Peyer's patch (tissue), 4 donors: ENCODE measurements around the gene REEP2. TPM values are rescaled to one million over a fixed set of nuclear protein-coding genes. Genes with fewer than 3 reads are reported as not detected.
"Not testable (repeated sequence)": the region's sequence is repeated elsewhere in the genome, so short reads cannot be mapped to it uniquely, and the experiment has no call there.

Experiments
- DNase-seq, 3 donors: peaks; one replicate each; pipeline ENCODE4 v3.0.0-alpha.2; 2017 to 2019
- H3K27ac ChIP-seq, 4 donors: fragments of 200-600 bp; sonication (generic); one replicate each; pipeline ENCODE4 v1.5.1; 2016 to 2019
- H3K27me3 ChIP-seq, 2 donors: fragments of 200-600 bp; sonication (generic); one replicate each; pipeline ENCODE4 v1.5.1; 2019
- H3K36me3 ChIP-seq, 3 donors: fragments of 200-600 bp; sonication (generic); one replicate each; pipeline ENCODE4 v1.5.1; 2016 to 2019
- H3K4me1 ChIP-seq, 4 donors: fragments of 200-600 bp; sonication (generic); one replicate each; pipeline ENCODE4 v1.5.1; 2016 to 2019
- H3K4me3 ChIP-seq, 4 donors: fragments of 200-600 bp; sonication (generic); 1 replicate in 3 of 4; 2 replicates in 1 of 4; pipeline ENCODE4 v1.5.1; 2016 to 2019; ENCODE audit warnings: mild to moderate bottlenecking in 1 of 4
- H3K9me3 ChIP-seq, 4 donors: fragments of 200-600 bp; sonication (generic); one replicate each; pipeline ENCODE4 v1.5.1; 2016 to 2019; ENCODE audit warnings: mild to moderate bottlenecking in 1 of 4
- CTCF ChIP-seq, 6 experiments: fragments of 450-650 bp in 4 of 6; fragments of 200-600 bp in 2 of 6; sonication (generic) in 1 of 6; IDR thresholded peaks; one replicate each; pipeline ENCODE4 v1.5.1; 2017 to 2019; ENCODE audit warnings: antibody characterized with exemption in 6 of 6, mild to moderate bottlenecking in 3 of 6, moderate library complexity in 1 of 6
- POLR2A ChIP-seq, 2 donors: fragments of 450-650 bp; IDR thresholded peaks; one replicate each; pipeline ENCODE4 v1.5.1; 2017; ENCODE audit warnings: antibody characterized with exemption in 2 of 2, mild to moderate bottlenecking in 2 of 2, moderate library complexity in 2 of 2
- total RNA-seq, 4 donors: library from RNA; depleted of rRNA; stranded (reverse); fragments of >200 nt; gene quantifications; one replicate each; pipeline ENCODE4 v1.1.0, GENCODE V29; 2016

The REEP2 gene
- total RNA-seq, 4 donors from 2014 or later: 1.7 to 10.7 (median 2.1) TPM

GRCh38 chr5:138410996-138411640 lies 27.7 kb upstream of the REEP2 start:
- DNase-seq: peak in 2 of 3 donors; percentile 24 to 58
- peaks cover 0 to 54% (median 0%) of the 10 kb centered on the region in 3 donors for H3K36me3 ChIP-seq
- H3K27ac ChIP-seq: not testable (repeated sequence)

GRCh38 chr5:138418444-138418843 lies 20.4 kb upstream of the REEP2 start:
- H3K36me3 ChIP-seq: peaks cover 0 to 97% (median 4%) of the 10 kb centered on the region in 3 donors
- no peak for TF ChIP-seq CTCF (IDR thresholded peaks at IDR 0.05)
- TF ChIP-seq POLR2A (IDR thresholded peaks at IDR 0.05): no peak
- no peak overlapping the region for H3K4me3 ChIP-seq
- no peaks in the 10 kb centered on the region for H3K27me3 ChIP-seq
- DNase-seq: no peak
- no peaks in the 10 kb centered on the region for H3K9me3 ChIP-seq
- H3K27ac ChIP-seq: no peak overlapping the region
- H3K4me1 ChIP-seq: no peaks in the 10 kb centered on the region

More at GRCh38 chr5:138410996-138411640, 27.7 kb upstream of the REEP2 start:
- peak in 4 of 6 experiments; percentile 39 to 52 (median 44) for TF ChIP-seq CTCF (IDR thresholded peaks at IDR 0.05)
- H3K4me1 ChIP-seq, H3K9me3 ChIP-seq, H3K27me3 ChIP-seq, H3K4me3 ChIP-seq: not testable (repeated sequence)

- Histone ChIP-seq H3K36me3 (peaks cover 0 to 99% (median 4%) of the 10 kb centered on the region in 3 donors), H3K27me3 (no peaks in the 10 kb centered on the region), H3K9me3 (no peaks in the 10 kb centered on the region), H3K4me3 (no peak overlapping the region), H3K4me1 (no peaks in the 10 kb centered on the region), H3K27ac (no peak overlapping the region)
- DNase-seq: no peak
- no peak for TF ChIP-seq POLR2A (IDR thresholded peaks at IDR 0.05)
- no peak for TF ChIP-seq CTCF (IDR thresholded peaks at IDR 0.05)
Observed at GRCh38 chr5:138425079-138425478, 13.8 kb upstream of the REEP2 start.

GRCh38 chr5:138435943-138436342 lies 2.9 kb upstream of the REEP2 start:
- peaks cover 0 to 57% (median 0%) of the 10 kb centered on the region in 3 donors for H3K36me3 ChIP-seq

GRCh38 chr5:138438003-138438723 lies 694 bp upstream of the REEP2 start:
- TF ChIP-seq CTCF (IDR thresholded peaks at IDR 0.05) (no peak), POLR2A (IDR thresholded peaks at IDR 0.05) (no peak)
- no peak for DNase-seq
- Histone ChIP-seq H3K4me1 (peaks cover 0 to 7% (median 2%) of the 10 kb centered on the region in 4 donors), H3K27me3 (no peaks in the 10 kb centered on the region), H3K36me3 (peaks cover 0 to 34% (median 0%) of the 10 kb centered on the region in 3 donors), H3K4me3 (peak overlapping the region; percentile 31 to 57 (median 48)), H3K9me3 (no peaks in the 10 kb centered on the region), H3K27ac (no peak overlapping the region)

More at GRCh38 chr5:138435943-138436342, 2.9 kb upstream of the REEP2 start:
- Histone ChIP-seq H3K9me3 (no peaks in the 10 kb centered on the region), H3K27ac (no peak overlapping the region), H3K4me1 (peaks cover 0 to 7% (median 2%) of the 10 kb centered on the region in 4 donors), H3K27me3 (no peaks in the 10 kb centered on the region), H3K4me3 (no peak overlapping the region)
- TF ChIP-seq CTCF (IDR thresholded peaks at IDR 0.05): no peak
- TF ChIP-seq POLR2A (IDR thresholded peaks at IDR 0.05): no peak
- DNase-seq: no peak
